NB4 (cell line): ENCODE results near the gene FAM81B.

Experiments used
- MYC ChIP-seq: IDR thresholded peaks from 2 replicates; pipeline ENCODE4 v1.6.1; 2011; ENCODE audit warnings: low read depth, low read length
- POLR2A ChIP-seq: IDR thresholded peaks from 2 replicates; pipeline ENCODE4 v1.6.1; 2011; ENCODE audit warnings: mild to moderate bottlenecking; ENCODE audit not compliant: insufficient read length; ENCODE audit errors: extremely low read depth
- TF ChIP-seq, protein P1 (sequence below): IDR thresholded peaks from 2 replicates; pipeline ENCODE4 v1.6.1; 2011; ENCODE audit warnings: low read depth, low read length
- TF ChIP-seq, protein P2 (sequence below): IDR thresholded peaks from one replicate; pipeline ENCODE4 v1.5.1; 2012; ENCODE audit warnings: low read depth, low read length

DNA sequence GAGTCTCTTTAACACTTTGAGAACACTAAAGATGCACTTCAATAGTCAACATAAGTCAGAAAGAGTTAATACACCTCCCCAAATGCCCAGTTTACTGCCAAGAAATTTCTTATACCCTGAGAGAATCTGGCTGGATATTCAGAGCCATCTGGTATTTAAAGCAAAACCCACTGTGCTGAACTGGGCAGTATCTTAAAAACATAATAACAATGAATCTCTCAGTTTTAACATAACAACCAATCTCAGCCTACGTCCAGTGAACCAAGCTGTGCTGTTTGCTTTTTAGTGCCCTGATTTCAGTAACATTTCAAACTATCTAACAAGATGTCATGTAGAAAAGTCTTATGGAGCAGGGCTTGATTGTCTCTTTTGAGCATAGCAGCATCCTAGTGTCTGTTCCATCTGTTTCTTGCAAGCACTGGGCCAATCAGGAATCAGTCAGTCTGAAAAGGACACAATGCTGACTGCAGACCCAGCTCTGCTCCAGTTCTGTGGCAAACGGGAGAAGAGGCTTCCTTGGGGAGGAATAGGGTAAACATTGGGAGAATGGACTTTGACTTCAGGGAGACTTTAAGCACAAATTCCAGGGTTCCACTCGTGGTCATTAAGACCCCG lies 43.6 kb upstream of the FAM81B start:
- TF ChIP-seq POLR2A (no peak), MYC (no peak)
- TF ChIP-seq, protein P1, sequence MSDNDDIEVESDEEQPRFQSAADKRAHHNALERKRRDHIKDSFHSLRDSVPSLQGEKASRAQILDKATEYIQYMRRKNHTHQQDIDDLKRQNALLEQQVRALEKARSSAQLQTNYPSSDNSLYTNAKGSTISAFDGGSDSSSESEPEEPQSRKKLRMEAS = no peak
- TF ChIP-seq, protein P2, sequence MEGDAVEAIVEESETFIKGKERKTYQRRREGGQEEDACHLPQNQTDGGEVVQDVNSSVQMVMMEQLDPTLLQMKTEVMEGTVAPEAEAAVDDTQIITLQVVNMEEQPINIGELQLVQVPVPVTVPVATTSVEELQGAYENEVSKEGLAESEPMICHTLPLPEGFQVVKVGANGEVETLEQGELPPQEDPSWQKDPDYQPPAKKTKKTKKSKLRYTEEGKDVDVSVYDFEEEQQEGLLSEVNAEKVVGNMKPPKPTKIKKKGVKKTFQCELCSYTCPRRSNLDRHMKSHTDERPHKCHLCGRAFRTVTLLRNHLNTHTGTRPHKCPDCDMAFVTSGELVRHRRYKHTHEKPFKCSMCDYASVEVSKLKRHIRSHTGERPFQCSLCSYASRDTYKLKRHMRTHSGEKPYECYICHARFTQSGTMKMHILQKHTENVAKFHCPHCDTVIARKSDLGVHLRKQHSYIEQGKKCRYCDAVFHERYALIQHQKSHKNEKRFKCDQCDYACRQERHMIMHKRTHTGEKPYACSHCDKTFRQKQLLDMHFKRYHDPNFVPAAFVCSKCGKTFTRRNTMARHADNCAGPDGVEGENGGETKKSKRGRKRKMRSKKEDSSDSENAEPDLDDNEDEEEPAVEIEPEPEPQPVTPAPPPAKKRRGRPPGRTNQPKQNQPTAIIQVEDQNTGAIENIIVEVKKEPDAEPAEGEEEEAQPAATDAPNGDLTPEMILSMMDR = no peak
